A549 (cell line): Measurements from ENCODE around the gene UGT1A10. TPM values are rescaled to one million over a fixed set of nuclear protein-coding genes. Genes with fewer than 3 reads are reported as not detected.
A peak's percentile ranks its signal among the peaks of the same experiment; 100 is the strongest.
"Not testable (repeated sequence)": the region's sequence is repeated elsewhere in the genome, so short reads cannot be mapped to it uniquely, and the experiment has no call there.

Experiments used
- ATAC-seq, 2 experiments: fragments of 200-7000 bp in 1 of 2; fragments of >200 bp in 1 of 2; cut with Nextera tagmentation in 1 of 2; cut with Tn5 transposase in 1 of 2; 3 replicates each; pipeline versions ENCODE4 v1.8.0 to v1.9.1; 2018 to 2020; ENCODE audit warnings: mild to moderate bottlenecking in 1 of 2, moderate library complexity in 1 of 2
- CTCF ChIA-PET: fragments of 300-600 bp; sonication (Branson Sonifier 250); formaldehyde crosslinking; extraction: SDS; loops from one replicate; lab custom pipeline; 2021; ENCODE audit warnings: antibody characterized with exemption, inconsistent platforms; lab: Yijun Ruan, JAX
- POLR2A ChIA-PET: fragments of 350-600 bp; formaldehyde crosslinking; extraction: SDS; loops from one replicate; lab custom pipeline; 2021; ENCODE audit warnings: antibody characterized with exemption, inconsistent platforms; lab: Yijun Ruan, JAX
- DNase-seq, 2 experiments: peaks; one replicate each; pipeline versions ENCODE4 v3.0.0 to v3.0.0-alpha.2; 2011 to 2016; ENCODE audit warnings: low read depth in 1 of 2, low spot score in 1 of 2
- FAIRE-seq: peaks from 2 replicates; lab custom pipeline; 2011; peaks lifted over from hg19 to GRCh38; lab: Jason Lieb, UNC
- H3K27ac ChIP-seq, 2 experiments: fragments of >200 bp; sonication (Bioruptor Twin); formaldehyde crosslinking; 3 replicates each; pipeline ENCODE4 v1.5.1; 2016 to 2017
- H3K4me1 ChIP-seq: fragments of >200 bp; sonication (Bioruptor Twin); formaldehyde crosslinking; 3 replicates; pipeline ENCODE4 v1.6.1; 2016
- H3K4me2 ChIP-seq: fragments of >200 bp; sonication (Bioruptor Twin); formaldehyde crosslinking; 3 replicates; pipeline ENCODE4 v1.6.1; 2016
- H3K4me3 ChIP-seq: fragments of >200 bp; sonication (Bioruptor Twin); formaldehyde crosslinking; 3 replicates; pipeline ENCODE4 v1.5.1; 2016
- H3K9me3 ChIP-seq: fragments of >200 bp; sonication (Bioruptor Twin); formaldehyde crosslinking; 3 replicates; pipeline ENCODE4 v1.6.1; 2016
- ATOH8 ChIP-seq: fragments of 250-450 bp; sonication (Bioruptor Pico); IDR thresholded peaks from 2 replicates; pipeline ENCODE4 v1.5.0; 2020; ENCODE audit warnings: low read depth, mild to moderate bottlenecking, moderate library complexity
- CEBPB ChIP-seq, 2 experiments: fragments of >200 bp in 1 of 2; sonication (Bioruptor Twin) in 1 of 2; formaldehyde crosslinking in 1 of 2; IDR thresholded peaks; 2 replicates each; pipeline ENCODE4 v1.6.1; 2012 to 2016
- CHD2 ChIP-seq: fragments of 150-350 bp; IDR thresholded peaks from 2 replicates; pipeline ENCODE4 v1.6.1; 2014; ENCODE audit warnings: low read length; ENCODE audit not compliant: partially characterized antibody
- CTCF ChIP-seq: fragments of >200 bp; sonication (Bioruptor Twin); formaldehyde crosslinking; IDR thresholded peaks from 3 replicates; pipeline ENCODE4 v1.5.1; 2016
- E2F6 ChIP-seq: IDR thresholded peaks from 2 replicates; pipeline ENCODE4 v1.6.1; 2012; ENCODE audit warnings: low read depth, borderline replicate concordance
- EHF ChIP-seq: fragments of 250-450 bp; sonication (Bioruptor Pico); IDR thresholded peaks from 2 replicates; pipeline ENCODE4 v1.5.0; 2020; ENCODE audit warnings: mild to moderate bottlenecking
- EP300 ChIP-seq, 2 experiments: fragments of >200 bp; sonication (Bioruptor Twin); formaldehyde crosslinking; IDR thresholded peaks; 2 replicates in 1 of 2; 3 replicates in 1 of 2; pipeline ENCODE4 v1.6.1; 2016 to 2017
- ESRRA ChIP-seq: fragments of 150-350 bp; IDR thresholded peaks from 2 replicates; pipeline ENCODE4 v1.6.1; 2014; ENCODE audit warnings: mild to moderate bottlenecking, low read length, borderline replicate concordance
- GATA3 ChIP-seq: IDR thresholded peaks from 2 replicates; pipeline ENCODE4 v1.6.1; 2012; ENCODE audit warnings: borderline replicate concordance
- MAFK ChIP-seq: fragments of 450-650 bp; IDR thresholded peaks from 2 replicates; pipeline ENCODE4 v1.6.1; 2014; ENCODE audit not compliant: partially characterized antibody
- MAX ChIP-seq: IDR thresholded peaks from 2 replicates; pipeline ENCODE4 v1.6.1; 2012
- MYC ChIP-seq: IDR thresholded peaks from 2 replicates; pipeline ENCODE4 v1.6.1; 2012; ENCODE audit warnings: mild to moderate bottlenecking, inconsistent platforms, low read length, improper control_type of control experiment, borderline replicate concordance
- NFE2L2 ChIP-seq: fragments of 150-350 bp; conservative IDR thresholded peaks from 2 replicates; pipeline ENCODE4 v1.6.1; 2014; ENCODE audit warnings: low read length
- NPAS2 ChIP-seq: fragments of 250-450 bp; sonication (Bioruptor Pico); IDR thresholded peaks from 2 replicates; pipeline ENCODE4 v1.8.0; 2022; ENCODE audit warnings: mild to moderate bottlenecking, moderate library complexity, borderline replicate concordance
- NR3C1 ChIP-seq: fragments of >200 bp; sonication (Bioruptor Twin); formaldehyde crosslinking; IDR thresholded peaks from 3 replicates; pipeline ENCODE4 v1.6.1; 2017
- PBX3 ChIP-seq: IDR thresholded peaks from 2 replicates; pipeline ENCODE4 v1.6.1; 2012
- RAD21 ChIP-seq, 2 experiments: fragments of >200 bp in 1 of 2; sonication (Bioruptor Twin) in 1 of 2; formaldehyde crosslinking in 1 of 2; IDR thresholded peaks in 1 of 2; conservative IDR thresholded peaks in 1 of 2; 2 replicates in 1 of 2; 3 replicates in 1 of 2; pipeline ENCODE4 v1.6.1; 2012 to 2018; ENCODE audit warnings: inconsistent platforms in 1 of 2
- REST ChIP-seq: fragments of 200-600 bp; sonication (generic); IDR thresholded peaks from 2 replicates; pipeline ENCODE4 v1.6.1; 2016; ENCODE audit warnings: antibody characterized with exemption, mild to moderate bottlenecking, moderate library complexity
- RNF2 ChIP-seq: fragments of 200-600 bp; sonication (generic); IDR thresholded peaks from 2 replicates; pipeline ENCODE4 v1.6.1; 2016; ENCODE audit warnings: low read depth, mild to moderate bottlenecking, antibody characterized with exemption, moderate library complexity, borderline replicate concordance
- SREBF2 ChIP-seq: fragments of 450-650 bp; IDR thresholded peaks from 2 replicates; pipeline ENCODE4 v1.6.1; 2014; ENCODE audit warnings: mild to moderate bottlenecking, moderate library complexity
- TFCP2L1 ChIP-seq: fragments of 250-450 bp; sonication (Bioruptor Pico); IDR thresholded peaks from 2 replicates; pipeline ENCODE4 v1.5.0; 2021; ENCODE audit warnings: mild to moderate bottlenecking
- TP53 ChIP-seq: fragments of 250-450 bp; sonication (Bioruptor Pico); IDR thresholded peaks from 2 replicates; pipeline ENCODE4 v1.5.0; 2021; ENCODE audit warnings: mild to moderate bottlenecking, moderate library complexity
- ZC3H11A ChIP-seq: fragments of 450-650 bp; IDR thresholded peaks from 2 replicates; pipeline ENCODE4 v1.6.1; 2014; ENCODE audit warnings: antibody characterized with exemption, mild to moderate bottlenecking
- ZNF302 ChIP-seq: fragments of 250-450 bp; sonication (Bioruptor Pico); IDR thresholded peaks from 2 replicates; pipeline ENCODE4 v1.9.0; 2021; ENCODE audit warnings: inconsistent platforms, mild to moderate bottlenecking, moderate library complexity
- ZSCAN20 ChIP-seq: fragments of 250-450 bp; sonication (Bioruptor Pico); IDR thresholded peaks from 2 replicates; pipeline ENCODE4 v1.8.0; 2022; ENCODE audit warnings: mild to moderate bottlenecking, moderate library complexity
- WGBS: methylation state at CpG from one replicate; pipeline ENCODE4 v1.1.6; 2017; ENCODE audit errors: missing lambda C conversion rate; 5-methylcytosine and 5-hydroxymethylcytosine counted together
- polyA plus RNA-seq, 4 experiments: library from polyadenylated mRNA; depleted of rRNA in 3 of 4; stranded (reverse); fragments of >200 nt; fragmentation: RNase III in 1 of 4; extraction: RNeasy Plus Mini Kit Qiagen cat#74134 plus additional on column Dnase treatment in 1 of 4; gene quantifications; 2 replicates in 3 of 4; 3 replicates in 1 of 4; pipeline ENCODE4 v1.2.3, GENCODE V29; 2011 to 2017

The UGT1A10 gene
- polyA plus RNA-seq, 2 of the 4 experiments (the other 2 are of a cell fraction), result 0.10 TPM; not detected in 1

GRCh38 chr2:233654501-233654900, 18.3 kb downstream of the UGT1A10 start:
- DNase-seq (no peak), ATAC-seq (no peak), FAIRE-seq (no peak)
- ChIA-PET POLR2A (no interaction called here), CTCF (interaction anchor here (0.5 kb wide), 1 partner anchor 1049 kb away, joined by 5 read pairs; no protein-coding TSS in a partner anchor)
- no peaks in the 10 kb centered on the region for H3K9me3 ChIP-seq
- H3K4me3 ChIP-seq, result no peak overlapping the region
- no peaks in the 10 kb centered on the region for H3K4me1 ChIP-seq
- 82% methylated on average over 6 of the region's 6 CpGs for WGBS
- peak overlapping the region in 1 of 2 experiments; percentile 56; a peak in 3 of 6 replicates for H3K27ac ChIP-seq
- no peak for TF ChIP-seq PBX3
- no peak for TF ChIP-seq MAX
- TF ChIP-seq SREBF2, result no peak
- TF ChIP-seq NPAS2 (CRISPR knock-in tag), result no peak
- no peak for TF ChIP-seq CTCF
- no peak for TF ChIP-seq GATA3
- TF ChIP-seq CEBPB (IDR thresholded peaks at IDR 0.05), result no peak
- TF ChIP-seq MYC, result no peak
- no peak for TF ChIP-seq E2F6
- no peak for TF ChIP-seq RNF2
- no peak for TF ChIP-seq ZSCAN20 (CRISPR knock-in tag)
- TF ChIP-seq ATOH8 (CRISPR knock-in tag), result no peak
- TF ChIP-seq NR3C1, result no peak
- TF ChIP-seq MAFK, result no peak
- no peak for TF ChIP-seq CHD2
- TF ChIP-seq EP300 (IDR thresholded peaks at IDR 0.05), result no peak
- H3K4me2 ChIP-seq, result no peak overlapping the region

- ATAC-seq (no peak), DNase-seq (no peak), FAIRE-seq (no peak)
- Histone ChIP-seq H3K4me2 (no peak overlapping the region), H3K9me3 (peaks cover under 1% of the 10 kb centered on the region; the same call in 2 of the 3 replicates), H3K27ac (peak overlapping the region; percentile 15 to 56; a peak in 4 of 6 replicates), H3K4me1 (no peaks in the 10 kb centered on the region), H3K4me3 (no peak overlapping the region)
- ChIA-PET CTCF (interaction anchor here (0.5 kb wide), 1 partner anchor 1050 kb away, joined by 5 read pairs; no protein-coding TSS in a partner anchor), POLR2A (no interaction called here)
- WGBS, result 86% methylated on average over 1 of the region's 1 CpG
- no peak for TF ChIP-seq NFE2L2
- no peak for TF ChIP-seq EHF
- no peak for TF ChIP-seq MYC
- TF ChIP-seq TFCP2L1 (CRISPR knock-in tag), result no peak
- no peak for TF ChIP-seq ZC3H11A
- TF ChIP-seq RAD21 (conservative IDR thresholded peaks at IDR 0.05 in 1 of 2, IDR thresholded peaks at IDR 0.05 in 1 of 2), result no peak
- TF ChIP-seq REST, result no peak
- no peak for TF ChIP-seq TP53
- TF ChIP-seq CHD2, result no peak
- no peak for TF ChIP-seq ESRRA
- no peak for TF ChIP-seq ZSCAN20 (CRISPR knock-in tag)
- no peak for TF ChIP-seq ZNF302 (CRISPR knock-in tag)
These were observed 18.8 kb downstream of the UGT1A10 start for GRCh38 chr2:233655043-233655442.

GRCh38 chr2:233655943-233656342, 19.7 kb downstream of the UGT1A10 start:
- H3K27ac ChIP-seq, result 0 out of 6 replicates have a peak overlapping the region, but pooled peaks of 1 of the 2 experiments have one; percentile 42
- 83% methylated on average over 3 of the region's 3 CpGs for WGBS
- H3K4me1 ChIP-seq, H3K4me3 ChIP-seq, CTCF ChIA-PET, DNase-seq, ATAC-seq, H3K9me3 ChIP-seq, POLR2A ChIA-PET, H3K4me2 ChIP-seq: not testable (repeated sequence)
- peak; percentile 82 for FAIRE-seq
